HK-2 (cell line): ENCODE results near the gene KRR1.

ENCODE experiments used
- DNase-seq: peaks from one replicate; pipeline ENCODE4 v3.0.0-alpha.2; 2018; ENCODE audit not compliant: unreplicated experiment

KRR1 gene

GRCh38 chr12:75511116-75512048 is at the start of gene KRR1:
KRR1 (minus strand) TSS chr12:75511609; CDS start chr12:75511597, 12 bp downstream.
- DNase-seq: peak; percentile 93

- no peak for DNase-seq
These were observed 48.8 kb upstream of the KRR1 start for GRCh38 chr12:75560167-75560566.

- no peak for DNase-seq
These were observed 46.9 kb upstream of the KRR1 start for GRCh38 chr12:75558287-75558686.

GRCh38 chr12:75556311-75556899 is 45.0 kb upstream of the KRR1 start:
- no peak for DNase-seq

GRCh38 chr12:75554556-75554880 is 43.1 kb upstream of the KRR1 start:
- no peak for DNase-seq

- DNase-seq: no peak
These were observed 42.6 kb upstream of the KRR1 start for GRCh38 chr12:75553836-75554555.

GRCh38 chr12:75553398-75553797 is 42.0 kb upstream of the KRR1 start:
- no peak for DNase-seq

- no peak for DNase-seq
These were observed 40.1 kb upstream of the KRR1 start for GRCh38 chr12:75551477-75551876.

GRCh38 chr12:75550401-75551240 is 39.2 kb upstream of the KRR1 start:
- DNase-seq: no peak

- DNase-seq: no peak
These were observed 38.6 kb upstream of the KRR1 start for GRCh38 chr12:75549989-75550388.

GRCh38 chr12:75548879-75549278 is 37.5 kb upstream of the KRR1 start:
- no peak for DNase-seq

GRCh38 chr12:75545636-75546035 is 34.2 kb upstream of the KRR1 start:
- no peak for DNase-seq

GRCh38 chr12:75543529-75543928 is 32.1 kb upstream of the KRR1 start:
- DNase-seq: no peak

GRCh38 chr12:75542942-75543341 is 31.5 kb upstream of the KRR1 start:
- DNase-seq: no peak

- DNase-seq: no peak
These were observed 28.5 kb upstream of the KRR1 start for GRCh38 chr12:75539889-75540288.

GRCh38 chr12:75533239-75533638 is 21.8 kb upstream of the KRR1 start:
- no peak for DNase-seq

- DNase-seq: no peak
These were observed 18.4 kb upstream of the KRR1 start for GRCh38 chr12:75529826-75530225.

- no peak for DNase-seq
These were observed 17.9 kb upstream of the KRR1 start for GRCh38 chr12:75529316-75529715.

- no peak for DNase-seq
These were observed 17.3 kb upstream of the KRR1 start for GRCh38 chr12:75528692-75529091.

GRCh38 chr12:75528272-75528671 is 16.9 kb upstream of the KRR1 start:
- DNase-seq: no peak

- no peak for DNase-seq
These were observed 15.5 kb upstream of the KRR1 start for GRCh38 chr12:75526655-75527511.
